PFSK-1 (cell line): ENCODE data around the gene DICER1.

ENCODE experiments used
- POLR2AphosphoS5 ChIP-seq: IDR thresholded peaks from 2 replicates; pipeline ENCODE4 v1.6.1; 2012; ENCODE audit warnings: low read depth, mild to moderate bottlenecking, control low read depth, low read length, moderate library complexity
- SIN3A ChIP-seq: IDR thresholded peaks from 2 replicates; pipeline ENCODE4 v1.6.1; 2012; ENCODE audit warnings: mild to moderate bottlenecking, low read length, moderate library complexity, borderline replicate concordance; ENCODE audit not compliant: insufficient read depth

GRCh38 chr14:95125915-95126314, 31.4 kb downstream of the DICER1 start:
- TF ChIP-seq POLR2AphosphoS5 = no peak
- no peak for TF ChIP-seq SIN3A
